GM18868 (cell line): ENCODE measurements around the gene NCF2.

Experiments
- ATAC-seq: cut with Tn5 transposase; IDR thresholded peaks from one replicate; pipeline ENCODE4 v1.9.1; 2021; ENCODE audit warnings: mild to moderate bottlenecking, moderate library complexity; ENCODE audit not compliant: unreplicated experiment

NCF2 gene

GRCh38 chr1:183553764-183554163 is 36.5 kb downstream of the NCF2 start:
- ATAC-seq, result no peak

GRCh38 chr1:183553331-183553730 is 36.9 kb downstream of the NCF2 start:
- ATAC-seq, result no peak

- ATAC-seq, result no peak
Measured at GRCh38 chr1:183552891-183553290, 37.4 kb downstream of the NCF2 start.

DNA sequence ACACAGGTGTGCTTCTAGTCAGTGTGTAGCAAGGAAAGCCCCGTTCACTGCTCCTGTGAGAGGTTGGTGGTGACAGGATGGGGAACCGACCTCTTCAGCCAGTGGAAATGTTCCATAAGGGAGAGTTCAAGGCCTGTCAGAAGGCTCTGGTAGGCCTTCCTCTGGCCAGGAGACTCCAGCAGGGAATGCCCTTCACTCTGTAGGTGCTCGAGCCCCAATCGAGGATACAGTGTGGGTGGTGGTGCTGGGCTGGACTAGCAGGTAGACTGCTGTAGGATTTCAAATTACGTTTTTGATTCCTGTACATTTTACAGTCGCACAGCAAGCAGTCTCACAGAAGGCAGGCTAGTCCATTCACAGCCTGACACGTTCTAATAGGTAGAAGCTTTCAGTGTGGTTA is 37.8 kb downstream of the NCF2 start:
- ATAC-seq, result no peak

GRCh38 chr1:183551924-183552323 is 38.3 kb downstream of the NCF2 start:
- no peak for ATAC-seq

- ATAC-seq, result no peak
Measured at GRCh38 chr1:183550915-183551314, 39.3 kb downstream of the NCF2 start.

- ATAC-seq, result peak; percentile 47
Measured at GRCh38 chr1:183548116-183548515, 42.1 kb downstream of the NCF2 start.

GRCh38 chr1:183546427-183546826 is 43.8 kb downstream of the NCF2 start:
- ATAC-seq, result no peak

GRCh38 chr1:183544598-183545297 is 45.5 kb downstream of the NCF2 start:
- ATAC-seq, result no peak

DNA sequence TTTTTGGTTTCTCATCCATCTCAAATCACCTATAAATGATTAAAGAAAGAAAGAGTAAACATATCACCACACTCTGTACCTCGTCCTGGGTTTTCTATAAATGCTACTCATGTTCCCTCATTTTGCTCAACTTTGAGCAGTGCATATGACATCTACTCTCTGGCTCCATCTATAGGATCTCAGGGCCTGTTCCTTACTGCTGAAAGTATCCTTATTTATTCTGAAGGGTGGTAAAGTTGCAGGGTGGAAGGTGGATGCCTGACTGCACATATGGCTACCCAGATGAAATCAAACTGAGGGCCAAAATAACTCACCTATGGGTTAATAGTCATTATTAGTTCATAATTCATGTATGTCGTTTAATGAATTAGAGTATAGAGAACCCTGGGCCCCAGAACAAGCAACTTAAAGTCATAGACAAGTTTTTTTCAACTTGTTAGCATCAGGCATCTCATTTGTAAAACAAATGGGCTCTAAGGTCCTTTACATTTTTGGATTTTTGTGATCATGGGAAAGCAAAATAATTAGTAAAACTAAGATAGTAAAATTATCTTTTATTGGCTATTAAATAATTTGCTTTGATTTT is 46.5 kb downstream of the NCF2 start:
- ATAC-seq, result no peak

GRCh38 chr1:183537405-183537804 is 52.9 kb downstream of the NCF2 start:
- no peak for ATAC-seq

- no peak for ATAC-seq
Measured at GRCh38 chr1:183533617-183534174, 56.6 kb downstream of the NCF2 start.

GRCh38 chr1:183528577-183528976 is 61.7 kb downstream of the NCF2 start:
- ATAC-seq, result no peak

DNA sequence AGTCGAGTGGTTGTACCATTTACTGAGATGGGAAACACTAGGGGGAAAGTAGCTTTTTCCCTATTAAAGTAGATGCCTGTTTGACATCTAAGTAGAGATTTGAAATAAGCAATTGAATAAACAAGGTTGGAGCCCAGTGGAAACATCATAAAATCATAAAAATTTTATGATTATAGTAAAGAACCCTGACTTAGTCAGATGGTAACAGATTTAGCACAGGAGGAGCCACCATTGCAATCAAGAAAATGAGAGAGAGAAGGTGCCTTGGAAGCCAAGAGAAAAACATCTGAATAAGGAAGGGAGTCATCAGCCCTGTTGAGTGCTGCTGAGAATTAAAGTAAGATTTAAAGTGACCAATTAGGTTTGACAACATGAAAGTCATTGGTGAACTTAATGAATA is 68.2 kb downstream of the NCF2 start:
- ATAC-seq, result no peak

DNA sequence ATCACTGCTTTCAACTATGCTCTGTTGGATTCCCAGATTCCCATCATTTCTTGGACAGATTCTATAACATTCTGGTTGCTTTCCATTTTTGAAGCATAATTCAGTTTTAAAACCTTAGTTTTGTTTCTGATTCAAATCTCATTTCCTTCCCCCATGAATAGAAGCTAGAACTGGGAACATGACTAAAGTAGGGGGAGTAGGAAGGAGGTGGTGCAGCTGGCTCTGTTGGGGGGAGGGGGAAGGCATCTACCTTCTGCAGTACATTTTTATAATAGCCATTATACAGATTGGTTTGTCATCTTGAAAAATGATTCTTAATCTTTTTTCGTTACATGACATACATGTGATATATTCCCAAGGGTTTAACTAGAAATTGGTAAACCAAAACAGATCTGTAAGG is 69.9 kb downstream of the NCF2 start:
- ATAC-seq, result no peak

DNA sequence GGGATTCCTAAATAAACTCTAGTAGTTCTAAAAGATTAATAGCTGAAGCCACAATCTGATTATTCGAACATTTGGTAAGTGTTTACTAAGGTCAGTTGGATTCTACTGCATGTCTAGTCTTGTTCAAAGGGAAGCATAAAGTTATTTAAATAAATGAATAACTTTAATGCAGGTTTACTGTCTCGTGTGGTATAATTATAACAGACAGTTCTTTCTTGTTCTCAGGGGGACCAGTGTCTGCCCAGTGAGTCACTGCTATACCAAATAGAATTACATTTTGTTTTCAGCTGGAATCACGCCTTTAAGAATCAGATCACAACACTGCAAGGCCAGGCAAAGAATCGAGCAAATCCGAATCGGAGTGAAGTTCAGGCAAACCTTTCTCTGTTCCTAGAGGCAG is 72.9 kb downstream of the NCF2 start:
- ATAC-seq, result no peak

- ATAC-seq, result no peak
Measured at GRCh38 chr1:183516725-183517124, 73.5 kb downstream of the NCF2 start.

- ATAC-seq, result no peak
Measured at GRCh38 chr1:183515002-183515689, 75.1 kb downstream of the NCF2 start.

DNA sequence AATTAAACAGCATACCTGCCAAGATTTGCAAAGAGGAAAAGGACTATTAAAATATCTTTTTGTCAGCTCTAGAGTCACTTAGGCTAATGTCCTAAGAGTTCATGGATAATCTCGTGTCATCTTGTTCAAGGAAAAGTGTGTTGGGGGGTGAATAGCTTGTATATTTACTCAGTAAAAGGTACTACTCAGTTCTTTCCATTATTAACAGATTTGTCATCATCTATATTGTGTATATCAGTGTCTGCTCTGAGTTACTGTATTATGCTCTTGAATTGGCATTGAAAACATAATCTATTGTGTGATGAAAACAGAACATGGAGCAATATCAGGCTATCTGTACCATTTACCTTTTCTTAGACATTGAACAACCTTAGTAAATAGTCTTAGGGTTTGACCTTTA is 76.0 kb downstream of the NCF2 start:
- no peak for ATAC-seq

DNA sequence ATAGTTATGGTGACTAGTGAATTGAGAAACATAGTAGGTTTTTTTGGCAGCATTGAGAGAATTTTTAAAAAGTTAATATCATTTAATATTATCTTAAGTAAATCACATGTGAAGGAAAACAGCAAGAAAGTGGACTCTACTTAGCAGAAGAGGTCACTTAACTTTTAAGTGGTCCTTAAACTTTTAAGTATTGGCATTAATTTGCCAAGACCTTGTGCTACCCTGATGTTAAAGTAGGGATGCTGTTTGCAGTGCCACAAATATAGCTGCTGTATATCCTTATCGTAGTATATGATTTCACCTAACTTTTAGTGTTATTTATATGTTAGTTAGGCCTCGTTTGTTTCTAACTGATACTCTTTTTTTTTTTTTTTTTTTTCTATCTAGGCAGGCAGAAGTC is 77.8 kb downstream of the NCF2 start:
- no peak for ATAC-seq

GRCh38 chr1:183508694-183509093 is 81.6 kb downstream of the NCF2 start:
- no peak for ATAC-seq

- ATAC-seq, result no peak
Measured at GRCh38 chr1:183506561-183506960, 83.7 kb downstream of the NCF2 start.
